Measurements from ENCODE around the gene INTS15.

GRCh38 chr7:6621195-6622133 lies 31.6 kb downstream of the INTS15 start:
- TF ChIP-seq CTCF (IDR thresholded peaks at IDR 0.05): no peak
- TF ChIP-seq POLR2A (IDR thresholded peaks at IDR 0.05): no peak
